B cell (primary cell): Measurements from ENCODE around the gene KRT77. TPM values are rescaled to one million over a fixed set of nuclear protein-coding genes. Genes with fewer than 3 reads are reported as not detected.

Experiments used
- ATAC-seq: fragments of 200-7000 bp; cut with Tn5 transposase; one replicate; pipeline ENCODE4 v1.10.0; 2021; ENCODE audit warnings: low read depth, mild to moderate bottlenecking, moderate number of reproducible peaks, moderate library complexity
- CTCF ChIA-PET: fragments of 350-600 bp; sonication (Branson Sonifier 250); formaldehyde crosslinking; loops from one replicate; lab custom pipeline; 2021; ENCODE audit warnings: antibody characterized with exemption, inconsistent platforms; lab: Charles Lee
- POLR2A ChIA-PET: fragments of 350-600 bp; sonication (Branson Sonifier 250); formaldehyde crosslinking; loops from one replicate; lab custom pipeline; 2021; ENCODE audit warnings: antibody characterized with exemption; lab: Charles Lee
- DNase-seq: peaks from one replicate; pipeline ENCODE4 v3.0.0; 2013
- H2AFZ ChIP-seq: 2 replicates; pipeline ENCODE4 v1.6.1; 2012; ENCODE audit warnings: mild to moderate bottlenecking, low read depth, low read length; ENCODE audit not compliant: insufficient read depth, poor library complexity, severe bottlenecking
- H3K27ac ChIP-seq, 2 donors: 1 replicate in 1 of 2; 2 replicates in 1 of 2; pipeline ENCODE4 v1.5.1; 2012 to 2013; ENCODE audit warnings: low read length in 2 of 2, mild to moderate bottlenecking in 2 of 2, moderate library complexity in 1 of 2
- H3K27me3 ChIP-seq, 4 experiments: fragments of 200-600 bp in 1 of 4; sonication (generic) in 1 of 4; replicated peaks in 1 of 4; 1 replicate in 2 of 4; 2 replicates in 2 of 4; pipeline versions ENCODE4 v1.6.1 to v1.7.0; 2013 to 2016; ENCODE audit warnings: low read length in 3 of 4, mild to moderate bottlenecking in 2 of 4, mixed read lengths in 1 of 4, moderate library complexity in 1 of 4; ENCODE audit not compliant: insufficient read depth in 4 of 4, control insufficient read depth in 3 of 4; ENCODE audit errors: control extremely low read depth in 1 of 4
- H3K36me3 ChIP-seq, 2 experiments: replicated peaks in 1 of 2; 1 replicate in 1 of 2; 2 replicates in 1 of 2; pipeline versions ENCODE4 v1.6.1 to v1.7.1; 2013; ENCODE audit warnings: low read length in 1 of 2; ENCODE audit not compliant: insufficient read depth in 2 of 2, control insufficient read depth in 1 of 2; ENCODE audit errors: control extremely low read depth in 1 of 2, extremely low read depth in 1 of 2
- H3K4me1 ChIP-seq, 2 donors: fragments of 200-600 bp in 1 of 2; sonication (generic) in 1 of 2; 1 replicate in 1 of 2; 2 replicates in 1 of 2; pipeline versions ENCODE4 v1.5.1 to v1.6.1; 2013 to 2017; ENCODE audit warnings: low read length in 2 of 2; ENCODE audit not compliant: control insufficient read depth in 2 of 2, insufficient read depth in 2 of 2
- H3K4me2 ChIP-seq: replicated peaks from 2 replicates; pipeline ENCODE3; 2012; ENCODE audit warnings: mild to moderate bottlenecking, low read depth, low read length; ENCODE audit not compliant: poor library complexity, severe bottlenecking
- H3K4me3 ChIP-seq, 5 experiments: fragments of 200-600 bp in 1 of 5; sonication (generic) in 1 of 5; 1 replicate in 3 of 5; 2 replicates in 2 of 5; pipeline versions ENCODE4 v1.5.1 to v1.7.0; 2011 to 2016; ENCODE audit warnings: low read length in 4 of 5, mild to moderate bottlenecking in 4 of 5, low read depth in 2 of 5, control low read depth in 1 of 5, moderate library complexity in 1 of 5; ENCODE audit not compliant: insufficient read depth in 1 of 5; ENCODE audit errors: control extremely low read depth in 1 of 5, extremely low read depth in 1 of 5
- H3K79me2 ChIP-seq: fragments of 200-600 bp; sonication (generic); one replicate; pipeline ENCODE4 v1.6.0; 2016; ENCODE audit warnings: low read length; ENCODE audit not compliant: control insufficient read depth, insufficient read depth
- H3K9ac ChIP-seq: fragments of 200-600 bp; sonication (generic); 2 replicates; pipeline ENCODE4 v1.6.1; 2017; ENCODE audit warnings: mild to moderate bottlenecking, low read length, moderate library complexity
- H3K9me3 ChIP-seq, 3 donors: one replicate each; pipeline versions ENCODE4 v1.6.1 to v1.7.1; 2013; ENCODE audit warnings: low read length in 2 of 3; ENCODE audit not compliant: control insufficient read depth in 2 of 3, insufficient read depth in 1 of 3; ENCODE audit errors: control extremely low read depth in 1 of 3
- H4K20me1 ChIP-seq: 2 replicates; pipeline ENCODE4 v1.6.0; 2012; ENCODE audit warnings: mild to moderate bottlenecking, low read length; ENCODE audit not compliant: insufficient read depth, control insufficient read depth, poor library complexity, severe bottlenecking
- H3K27ac Mint-ChIP-seq: one replicate; pipeline ENCODE4 v1.8.0; 2021; ENCODE audit warnings: mixed read lengths
- H3K27me3 Mint-ChIP-seq: one replicate; pipeline ENCODE4 v1.8.0; 2021; ENCODE audit warnings: mixed read lengths
- H3K4me1 Mint-ChIP-seq: one replicate; pipeline ENCODE4 v1.8.0; 2021; ENCODE audit warnings: mixed read lengths
- H3K4me3 Mint-ChIP-seq: one replicate; pipeline ENCODE4 v1.8.0; 2021; ENCODE audit warnings: mixed read lengths
- H3K9me3 Mint-ChIP-seq: one replicate; pipeline ENCODE4 v1.8.0; 2022; ENCODE audit warnings: mixed read lengths; ENCODE audit not compliant: insufficient read depth
- EZH2 ChIP-seq: IDR thresholded peaks from 2 replicates; pipeline ENCODE4 v1.6.1; 2012; ENCODE audit warnings: borderline replicate concordance, low read depth, mild to moderate bottlenecking, moderate library complexity, low read length; ENCODE audit not compliant: insufficient read depth, poor library complexity, severe bottlenecking
- WGBS: methylation state at CpG from one replicate; pipeline ENCODE4 v1.1.5; 2013; ENCODE audit warnings: missing lambda C conversion rate; ENCODE audit not compliant: insufficient coverage; 5-methylcytosine and 5-hydroxymethylcytosine counted together
- intact Hi-C: fragments of 100-400 bp; cut with micrococcal nuclease; formaldehyde crosslinking; loops from one replicate; pipeline ENCODE4 v1.10.0; 2022
- polyA plus RNA-seq: library from polyadenylated mRNA; depleted of rRNA; stranded (reverse); fragments of >200 nt; gene quantifications from 2 replicates; pipeline ENCODE4 v1.2.3, GENCODE V29; 2012
- total RNA-seq, 2 donors: library from RNA; stranded (reverse); fragments of 120-200 nt in 1 of 2; gene quantifications; 1 replicate in 1 of 2; 2 replicates in 1 of 2; pipeline versions ENCODE4 v1.2.3 to v1.2.4, GENCODE V29; 2013 to 2022
- TF ChIP-seq, protein P1 (sequence below): fragments of 200-600 bp; IDR thresholded peaks from one replicate; pipeline ENCODE4 v1.8.0; 2022; ENCODE audit warnings: antibody characterized with exemption, mild to moderate bottlenecking

Gene KRT77
- total and polyA plus RNA-seq, 2 donors (not counting 1 experiment from before 2014, with no cell fraction given): not detected

DNA sequence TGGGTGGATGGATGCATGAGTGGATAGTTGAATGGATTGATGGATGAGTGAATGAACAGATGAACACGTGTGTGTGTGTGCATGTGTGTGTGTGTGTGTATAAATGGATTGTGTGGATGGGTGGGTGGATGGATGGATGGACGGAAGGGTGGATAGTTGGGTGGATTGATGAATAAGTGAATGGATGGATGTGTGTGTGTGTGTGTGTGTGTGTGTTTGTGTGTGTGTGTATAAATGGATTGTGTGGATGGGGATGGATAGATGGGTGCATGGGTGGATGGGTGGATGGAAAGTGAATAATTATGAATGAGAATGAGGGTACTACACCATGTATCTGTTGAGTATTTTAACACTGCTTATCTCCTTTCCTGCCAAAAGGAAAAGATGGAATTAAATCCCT, 986 bp downstream of the KRT77 start:
- H3K36me3 ChIP-seq: no peaks in the 10 kb centered on the region
- no peaks in the 10 kb centered on the region for H3K27me3 ChIP-seq
- no peak overlapping the region for H3K4me3 ChIP-seq
- no peak overlapping the region for H3K27ac Mint-ChIP-seq
- no peak overlapping the region for H3K4me3 Mint-ChIP-seq
- POLR2A ChIA-PET: no interaction called here
- DNase-seq (no peak), ATAC-seq (no peak)
- no peaks in the 10 kb centered on the region for H3K9me3 Mint-ChIP-seq
- TF ChIP-seq, protein P1, sequence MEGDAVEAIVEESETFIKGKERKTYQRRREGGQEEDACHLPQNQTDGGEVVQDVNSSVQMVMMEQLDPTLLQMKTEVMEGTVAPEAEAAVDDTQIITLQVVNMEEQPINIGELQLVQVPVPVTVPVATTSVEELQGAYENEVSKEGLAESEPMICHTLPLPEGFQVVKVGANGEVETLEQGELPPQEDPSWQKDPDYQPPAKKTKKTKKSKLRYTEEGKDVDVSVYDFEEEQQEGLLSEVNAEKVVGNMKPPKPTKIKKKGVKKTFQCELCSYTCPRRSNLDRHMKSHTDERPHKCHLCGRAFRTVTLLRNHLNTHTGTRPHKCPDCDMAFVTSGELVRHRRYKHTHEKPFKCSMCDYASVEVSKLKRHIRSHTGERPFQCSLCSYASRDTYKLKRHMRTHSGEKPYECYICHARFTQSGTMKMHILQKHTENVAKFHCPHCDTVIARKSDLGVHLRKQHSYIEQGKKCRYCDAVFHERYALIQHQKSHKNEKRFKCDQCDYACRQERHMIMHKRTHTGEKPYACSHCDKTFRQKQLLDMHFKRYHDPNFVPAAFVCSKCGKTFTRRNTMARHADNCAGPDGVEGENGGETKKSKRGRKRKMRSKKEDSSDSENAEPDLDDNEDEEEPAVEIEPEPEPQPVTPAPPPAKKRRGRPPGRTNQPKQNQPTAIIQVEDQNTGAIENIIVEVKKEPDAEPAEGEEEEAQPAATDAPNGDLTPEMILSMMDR: no peak
- TF ChIP-seq EZH2: no peak
- no peak overlapping the region for H2AFZ ChIP-seq
- intact Hi-C loops: no loop called here
- WGBS: 86% methylated on average over 2 of the region's 2 CpGs
- H3K9me3 ChIP-seq: no peaks in the 10 kb centered on the region
- no peak overlapping the region for H3K9ac ChIP-seq
- H3K27me3 Mint-ChIP-seq: peaks cover 39% of the 10 kb centered on the region
- H3K79me2 ChIP-seq: no peaks in the 10 kb centered on the region
- H3K4me2 ChIP-seq: no peak overlapping the region
- no peaks in the 10 kb centered on the region for H4K20me1 ChIP-seq
- H3K4me1 ChIP-seq: no peaks in the 10 kb centered on the region
- H3K27ac ChIP-seq: no peak overlapping the region
- H3K4me1 Mint-ChIP-seq: no peaks in the 10 kb centered on the region
- CTCF ChIA-PET: no interaction called here

DNA sequence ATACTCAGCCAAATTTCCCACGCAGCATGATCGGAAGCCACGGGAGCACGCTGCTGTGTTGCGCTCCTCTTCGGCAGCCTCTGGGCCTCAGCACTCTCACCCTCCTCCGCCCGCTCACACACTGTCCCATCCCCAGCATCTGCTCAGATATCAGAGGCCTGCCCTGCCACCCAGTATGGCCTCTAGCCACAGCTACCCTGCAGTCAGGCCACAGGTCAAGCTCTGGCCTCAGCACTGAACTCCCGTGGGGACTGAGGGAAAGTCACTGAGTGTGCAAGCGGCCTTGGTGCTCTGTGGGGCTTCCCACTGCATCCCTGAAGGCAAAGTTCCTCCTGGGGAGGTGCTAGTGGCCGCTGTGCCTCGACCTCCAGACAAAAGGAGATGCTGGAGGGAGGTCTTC, 2.0 kb downstream of the KRT77 start:
- H3K27me3 ChIP-seq: no peaks in the 10 kb centered on the region
- H2AFZ ChIP-seq: no peak overlapping the region
- no peaks in the 10 kb centered on the region for H3K9me3 ChIP-seq
- no peaks in the 10 kb centered on the region for H4K20me1 ChIP-seq
- H3K27ac ChIP-seq: no peak overlapping the region
- 88% methylated on average over 11 of the region's 12 CpGs for WGBS
- ChIA-PET CTCF (no interaction called here), POLR2A (no interaction called here)
- no peak overlapping the region for H3K27ac Mint-ChIP-seq
- no peak for TF ChIP-seq EZH2
- TF ChIP-seq, protein P1: no peak
- peaks cover 41% of the 10 kb centered on the region for H3K27me3 Mint-ChIP-seq
- no peaks in the 10 kb centered on the region for H3K36me3 ChIP-seq
- DNase-seq (no peak), ATAC-seq (no peak)
- H3K4me3 Mint-ChIP-seq: no peak overlapping the region
- no peaks in the 10 kb centered on the region for H3K4me1 Mint-ChIP-seq
- H3K4me2 ChIP-seq: no peak overlapping the region
- H3K9ac ChIP-seq: no peak overlapping the region
- no peaks in the 10 kb centered on the region for H3K79me2 ChIP-seq
- no peak overlapping the region for H3K4me3 ChIP-seq
- H3K4me1 ChIP-seq: no peaks in the 10 kb centered on the region
- intact Hi-C loops: no loop called here
- no peaks in the 10 kb centered on the region for H3K9me3 Mint-ChIP-seq
